ENCODE measurements around the gene RFX2.
"Not testable (repeated sequence)": the region's sequence is repeated elsewhere in the genome, so short reads cannot be mapped to it uniquely, and the experiment has no call there.

Gene RFX2

DNA sequence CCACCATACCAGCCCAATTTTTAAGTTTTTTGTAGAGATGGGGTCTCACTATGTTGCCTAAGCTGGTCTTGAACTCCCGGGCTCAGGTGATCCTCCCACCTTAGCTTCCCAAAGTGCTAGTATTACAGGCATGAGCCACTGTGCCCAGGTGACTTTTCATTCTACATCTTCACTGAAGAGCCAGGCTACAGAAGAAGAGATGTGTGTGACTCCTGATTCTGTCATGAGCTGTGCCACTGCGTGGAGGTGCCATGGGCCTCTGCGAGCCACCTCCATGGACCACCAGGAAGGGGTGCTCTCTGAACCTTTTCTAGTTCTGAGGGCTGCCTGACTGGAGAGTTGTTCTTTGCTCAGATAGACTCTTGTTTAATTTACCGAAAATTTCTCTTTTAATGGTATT is 75.8 kb downstream of the RFX2 start:
- DNase-seq = no peak

- no peak for DNase-seq
Observed at GRCh38 chr19:6033744-6034264, 76.5 kb downstream of the RFX2 start.

GRCh38 chr19:6032827-6033226 is 77.5 kb downstream of the RFX2 start:
- DNase-seq = no peak

DNA sequence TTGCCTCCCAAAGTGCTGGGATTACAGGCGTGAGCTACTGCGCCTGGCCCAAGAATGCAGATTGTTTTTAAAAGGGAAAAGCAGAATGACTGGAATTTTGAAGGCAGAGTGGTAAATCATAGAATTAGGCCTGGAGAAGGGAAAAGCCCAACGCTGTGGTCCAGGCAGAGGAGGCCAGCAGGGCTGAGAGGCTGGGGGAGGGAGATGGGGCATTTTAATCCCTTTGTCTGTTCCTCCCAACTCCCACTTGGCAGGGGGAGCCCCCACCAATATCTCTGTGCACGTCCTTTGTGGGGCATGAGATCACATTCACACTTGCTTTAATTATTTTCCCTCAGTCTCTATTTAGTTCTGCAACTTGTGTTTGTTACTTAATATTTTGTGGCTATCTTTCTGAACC is 77.9 kb downstream of the RFX2 start:
- DNase-seq = no peak

- no peak for DNase-seq
Observed at GRCh38 chr19:6030214-6030507, 80.1 kb downstream of the RFX2 start.

- no peak for DNase-seq
Observed at GRCh38 chr19:6026390-6027227, 83.7 kb downstream of the RFX2 start.

GRCh38 chr19:6024756-6025155 is 85.5 kb downstream of the RFX2 start:
- DNase-seq = not testable (repeated sequence)

GRCh38 chr19:6023936-6024335 is 86.4 kb downstream of the RFX2 start:
- DNase-seq = no peak

DNA sequence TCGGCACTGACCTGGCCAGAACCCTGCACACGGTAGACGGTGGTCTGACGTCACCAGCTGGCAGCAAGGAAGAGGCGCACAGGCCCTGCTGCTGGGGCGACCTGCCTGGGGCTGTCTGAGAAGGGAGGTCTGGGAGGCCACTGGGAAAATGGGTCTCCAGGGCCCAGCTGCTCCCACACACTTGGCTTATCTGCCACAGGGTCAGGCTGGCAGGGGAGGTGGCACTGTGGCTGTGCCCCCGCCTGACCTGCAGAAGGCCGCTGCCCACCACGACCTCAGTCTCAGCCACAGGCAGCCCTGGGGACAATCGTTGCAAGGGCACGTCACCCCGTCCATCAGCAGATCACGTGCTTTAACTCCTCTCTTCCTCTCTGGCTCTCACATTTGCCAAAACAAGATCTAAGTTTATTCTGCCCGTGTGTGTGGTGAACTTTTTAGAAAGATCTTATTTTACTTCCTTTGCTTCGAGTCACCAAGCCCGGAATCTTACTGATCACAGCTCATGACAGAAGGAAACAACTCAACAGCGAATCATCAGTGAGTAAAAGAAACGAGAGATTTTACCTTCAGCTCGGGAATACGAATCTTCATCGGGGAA is 87.1 kb downstream of the RFX2 start:
- no peak for DNase-seq

- DNase-seq = no peak
Observed at GRCh38 chr19:6022570-6023064, 87.7 kb downstream of the RFX2 start.

GRCh38 chr19:6021878-6022569 is 88.3 kb downstream of the RFX2 start:
- DNase-seq = peak; percentile 70

GRCh38 chr19:6020972-6021805 is 89.1 kb downstream of the RFX2 start:
- no peak for DNase-seq

DNA sequence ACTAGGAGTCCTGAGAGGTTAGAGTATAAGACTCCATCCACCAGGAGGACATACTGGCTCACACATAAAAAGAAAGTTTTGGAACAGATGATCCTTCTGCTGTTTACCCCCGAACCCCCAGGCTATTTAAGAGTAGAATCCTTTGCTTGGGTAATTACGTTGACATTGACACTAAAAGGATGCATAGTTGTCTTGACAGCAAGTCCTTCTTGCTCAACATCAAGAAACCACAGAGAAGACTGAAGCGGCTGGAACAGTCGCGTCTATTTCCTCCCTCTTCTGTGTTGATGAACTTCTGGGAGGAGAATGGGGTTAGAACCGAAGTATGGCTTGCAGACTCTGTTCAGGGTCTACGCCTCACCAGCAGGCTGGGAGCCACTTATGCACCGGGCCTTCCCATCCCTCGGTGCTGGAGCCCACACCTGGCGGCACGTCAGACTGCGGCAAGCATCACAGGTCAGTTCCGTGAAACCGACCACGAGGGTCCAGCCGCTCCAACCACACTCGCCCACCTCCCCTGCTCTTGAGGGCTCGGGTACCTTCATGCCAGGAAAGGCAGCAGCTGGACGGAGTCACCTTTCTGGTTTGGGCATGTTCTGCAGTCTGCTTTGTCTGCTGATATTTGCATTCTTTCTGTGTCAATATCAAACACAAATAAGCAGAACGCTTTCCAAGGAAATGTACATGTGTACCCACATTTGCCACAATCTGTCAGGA is 90.0 kb downstream of the RFX2 start:
- DNase-seq = no peak

DNA sequence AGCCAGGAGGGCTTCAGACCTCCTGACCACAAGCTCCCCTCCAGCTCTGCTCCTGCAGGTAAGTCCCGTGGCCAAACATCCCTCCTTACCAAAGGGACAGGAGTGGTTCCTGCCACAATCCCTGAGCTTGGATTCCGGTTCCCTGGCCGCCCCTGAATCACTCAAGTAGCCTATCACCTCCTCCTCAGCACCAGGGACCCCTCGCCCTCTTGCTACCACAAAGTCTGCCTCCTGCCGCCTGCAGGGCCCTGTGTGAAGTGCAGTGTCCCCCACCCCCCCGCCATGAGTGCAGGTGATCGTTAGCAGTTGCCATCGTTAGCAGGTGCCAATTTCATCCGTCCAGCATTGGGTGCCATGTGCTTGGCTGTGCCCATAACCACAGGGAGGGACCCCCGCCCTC is 91.5 kb downstream of the RFX2 start:
- no peak for DNase-seq

GRCh38 chr19:6017576-6017975 is 92.7 kb downstream of the RFX2 start:
- no peak for DNase-seq

- no peak for DNase-seq
Observed at GRCh38 chr19:6015841-6016545, 94.3 kb downstream of the RFX2 start.

GRCh38 chr19:6014551-6015135 is 95.7 kb downstream of the RFX2 start:
- no peak for DNase-seq

DNA sequence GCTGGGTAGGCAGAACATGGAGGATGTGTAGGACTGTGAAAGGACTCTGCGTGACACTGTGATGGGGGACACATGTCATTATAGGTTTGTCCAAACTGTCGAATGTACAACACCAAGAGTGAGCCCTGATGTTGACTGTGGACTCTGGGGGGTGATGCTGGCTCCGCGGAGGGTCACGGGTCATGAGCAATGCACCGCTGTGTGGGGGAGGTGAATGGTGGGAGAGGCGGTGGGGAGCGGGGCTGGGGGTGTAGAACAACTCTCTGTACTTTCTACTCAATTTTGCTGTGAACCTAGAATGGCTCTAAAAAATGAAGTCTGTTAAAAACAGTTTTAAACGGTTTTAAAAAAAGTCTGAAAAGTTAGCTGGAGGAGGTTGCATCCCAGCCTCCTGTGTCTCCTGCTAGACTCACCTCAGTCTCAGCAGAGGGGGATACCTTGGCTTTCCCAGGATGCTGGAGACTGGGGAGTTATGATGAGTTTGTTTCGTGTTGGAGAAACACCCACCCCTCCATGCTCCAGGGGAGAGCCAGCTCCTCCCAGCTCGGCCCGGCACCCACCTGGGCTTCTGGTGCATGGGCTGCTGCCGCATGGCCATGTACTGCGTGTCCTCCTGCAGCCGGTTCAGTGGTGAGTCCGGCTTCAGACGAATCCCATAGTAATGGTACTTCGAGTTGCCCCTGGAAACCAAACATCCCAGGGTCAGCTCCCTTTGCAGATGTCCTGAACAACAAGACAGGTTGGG is 97.7 kb downstream of the RFX2 start:
- no peak for DNase-seq

GRCh38 chr19:6011794-6012193 is 98.5 kb downstream of the RFX2 start:
- no peak for DNase-seq

DNA sequence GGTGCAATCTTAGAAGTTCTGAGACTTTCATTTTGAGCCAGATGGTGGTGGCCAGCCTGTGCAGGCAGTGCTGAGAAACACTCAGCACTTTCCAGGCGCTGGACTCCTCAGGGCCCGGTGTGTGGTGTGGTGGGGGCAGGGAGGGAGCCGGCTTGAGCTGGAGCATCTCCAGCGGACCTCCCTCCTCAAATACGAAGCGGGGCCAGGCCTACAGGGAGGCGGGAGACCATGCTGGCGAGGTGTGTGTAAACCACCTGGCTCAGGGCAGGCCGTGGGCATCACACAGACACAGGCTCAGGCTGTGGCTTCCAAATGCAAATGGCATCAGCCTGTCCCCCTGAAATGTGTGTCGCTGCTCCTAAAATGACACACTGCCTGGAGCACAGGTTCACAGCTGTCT is 99.1 kb downstream of the RFX2 start:
- DNase-seq = no peak
